Measurements from ENCODE around the gene ZNF23. TPM values are rescaled to one million over a fixed set of nuclear protein-coding genes. Genes with fewer than 3 reads are reported as not detected.

Gene ZNF23
- polyA plus RNA-seq, 4 donors: 13.2 to 20.2 (median 16.8) TPM

DNA sequence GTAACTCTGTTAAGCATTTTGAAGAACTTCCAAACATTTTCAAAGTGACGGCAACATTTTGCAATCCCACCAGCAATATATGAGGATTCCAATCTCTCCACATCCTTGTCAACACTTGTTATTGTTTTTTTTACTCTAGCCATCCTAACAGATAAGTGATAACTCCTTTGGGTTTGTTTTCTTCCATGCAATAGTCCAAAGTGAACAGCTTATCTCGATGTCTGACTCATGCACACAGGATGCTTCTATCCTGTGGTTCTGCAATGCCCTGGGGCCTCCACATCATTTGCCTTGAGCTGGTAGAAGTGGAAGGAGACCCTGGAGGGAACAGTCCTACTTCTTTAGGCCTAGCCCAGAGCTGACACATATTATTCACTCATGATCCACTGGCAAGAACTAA lies 33.2 kb downstream of the ZNF23 start:
- DNase-seq (ENCODE audit: low read depth in 4 of 4, low spot score in 2 of 4): no peak

DNA sequence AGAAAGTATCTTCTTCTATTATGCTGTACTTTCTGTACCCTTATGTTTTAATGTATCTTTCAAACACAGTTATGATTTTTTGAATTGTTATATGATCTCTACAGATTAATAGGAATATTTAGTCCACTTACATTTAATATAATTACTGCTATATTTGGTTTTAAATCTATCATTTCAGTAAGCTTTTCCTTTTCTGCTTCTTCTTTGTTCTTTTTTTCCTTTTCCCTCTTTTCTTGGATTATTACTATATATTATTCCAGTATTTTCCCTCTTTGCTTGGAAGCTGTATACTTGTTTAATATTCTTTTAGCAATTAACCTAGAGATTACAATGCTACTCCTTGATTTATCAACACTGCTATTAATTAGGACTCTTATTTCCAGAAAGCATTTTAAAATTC lies 33.7 kb downstream of the ZNF23 start:
- DNase-seq (ENCODE audit: low read depth in 4 of 4, low spot score in 2 of 4): no peak

DNA sequence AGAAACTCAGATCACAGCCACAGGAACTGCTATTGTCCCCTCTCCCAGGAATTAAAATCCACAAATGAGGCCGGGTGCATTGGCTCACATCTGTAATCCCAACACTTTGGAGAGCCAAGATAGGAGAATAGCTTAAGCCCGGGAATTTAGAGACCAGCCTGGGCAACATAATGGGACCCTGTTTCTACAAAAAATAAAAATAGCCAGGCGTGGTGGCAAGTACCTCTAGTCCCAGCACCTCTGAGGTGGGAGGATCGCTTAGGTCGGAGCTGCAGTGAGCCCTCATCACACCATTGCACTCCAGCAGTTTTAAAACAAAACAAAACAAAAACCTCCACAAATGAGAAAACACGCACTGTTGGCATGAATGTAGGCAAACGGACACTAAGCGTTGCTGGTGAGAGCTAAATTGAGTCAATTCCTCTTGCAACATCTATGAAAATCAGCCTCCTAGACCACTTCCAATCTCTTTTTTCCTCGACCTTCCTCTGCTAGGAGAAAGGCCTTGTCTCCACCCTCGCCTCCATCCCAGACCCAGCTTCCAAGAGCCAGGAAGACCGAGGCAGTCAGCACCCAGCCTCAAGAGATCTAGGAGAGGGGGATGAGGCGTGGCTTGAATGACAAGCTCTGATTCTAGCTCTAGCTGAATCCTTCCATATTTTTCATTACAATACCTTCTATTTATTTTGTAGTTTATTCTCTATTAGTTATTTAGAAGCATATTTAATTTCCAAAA lies 35.0 kb downstream of the ZNF23 start:
- no peak for DNase-seq (ENCODE audit: low read depth in 4 of 4, low spot score in 2 of 4)

DNA sequence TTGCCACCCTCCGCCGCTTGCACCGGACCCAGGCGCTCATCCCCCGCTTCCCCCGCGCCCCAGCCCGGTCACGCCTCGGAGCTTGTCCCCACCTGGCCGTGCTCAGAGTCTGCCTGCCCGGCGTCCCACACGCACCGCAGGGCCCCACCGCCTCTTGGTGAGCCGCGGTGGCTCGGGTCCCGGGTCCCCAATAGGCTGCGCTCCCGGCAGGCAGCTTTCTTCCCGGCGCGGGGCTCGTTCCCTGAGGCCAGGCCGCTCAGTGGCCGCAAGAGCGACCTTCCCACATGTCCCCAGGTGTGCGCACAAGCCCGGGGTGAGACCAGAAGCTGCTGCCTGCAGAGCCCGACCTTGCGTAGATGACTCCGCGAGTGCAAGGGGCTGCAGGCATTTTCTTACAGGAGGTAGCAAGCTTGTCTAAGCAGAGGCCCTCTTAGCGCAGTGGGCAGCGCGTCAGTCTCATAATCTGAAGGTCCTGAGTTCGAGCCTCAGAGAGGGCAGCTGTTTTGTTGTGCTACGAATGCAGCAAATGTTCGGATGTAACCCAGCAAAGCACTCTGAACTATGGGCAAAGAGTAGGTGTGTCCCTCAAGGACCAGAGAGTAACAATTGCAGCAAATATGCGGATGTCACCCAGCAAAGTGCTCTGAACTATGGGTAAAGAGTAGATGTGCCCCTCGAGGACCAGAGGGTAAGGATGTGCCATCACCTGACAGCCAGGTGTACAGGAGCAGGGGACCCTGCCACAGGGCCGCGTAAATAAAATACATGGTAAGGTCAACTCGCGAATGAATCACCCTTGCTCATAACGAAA lies 35.8 kb downstream of the ZNF23 start:
- DNase-seq (ENCODE audit: low read depth in 4 of 4, low spot score in 2 of 4): peak in 1 of 4 donors; percentile 21

DNA sequence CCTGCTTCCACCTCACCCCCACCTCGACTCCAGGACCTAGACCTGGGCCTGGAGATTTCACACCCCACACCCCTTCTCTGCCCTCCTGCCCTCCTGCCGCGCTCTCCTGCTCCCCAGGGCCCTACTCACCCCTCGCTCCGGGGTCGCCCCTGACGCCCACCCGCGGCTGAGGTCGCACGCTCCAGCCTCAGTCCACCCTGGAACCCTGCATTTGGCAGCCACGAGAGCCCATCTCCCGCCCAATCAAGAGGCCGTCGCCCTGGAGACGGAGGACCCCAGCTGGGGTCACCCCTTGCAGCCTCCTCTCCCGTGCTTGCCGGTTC lies 36.3 kb downstream of the ZNF23 start:
- no peak for DNase-seq (ENCODE audit: low read depth in 4 of 4, low spot score in 2 of 4)

DNA sequence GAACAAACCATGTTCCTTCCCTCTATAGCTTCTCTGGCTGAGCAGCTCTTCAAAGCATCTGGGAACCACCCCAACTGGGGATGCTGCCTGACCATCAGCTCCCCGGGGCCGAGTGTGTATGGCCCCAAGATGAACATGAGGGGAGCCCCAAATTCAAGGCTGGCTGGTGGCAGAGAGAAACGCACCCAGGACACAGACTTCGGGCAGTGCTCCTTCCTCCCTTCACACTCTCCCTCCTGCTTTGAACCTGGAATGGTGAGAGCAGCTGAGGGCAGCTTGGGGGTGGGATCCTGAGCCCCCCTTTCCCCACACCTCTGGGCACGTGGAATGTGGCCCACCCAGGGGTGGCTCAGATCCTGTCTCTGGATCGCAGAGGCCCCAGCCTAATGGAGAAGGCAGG lies 37.4 kb downstream of the ZNF23 start:
- DNase-seq (ENCODE audit: low read depth in 4 of 4, low spot score in 2 of 4): no peak

DNA sequence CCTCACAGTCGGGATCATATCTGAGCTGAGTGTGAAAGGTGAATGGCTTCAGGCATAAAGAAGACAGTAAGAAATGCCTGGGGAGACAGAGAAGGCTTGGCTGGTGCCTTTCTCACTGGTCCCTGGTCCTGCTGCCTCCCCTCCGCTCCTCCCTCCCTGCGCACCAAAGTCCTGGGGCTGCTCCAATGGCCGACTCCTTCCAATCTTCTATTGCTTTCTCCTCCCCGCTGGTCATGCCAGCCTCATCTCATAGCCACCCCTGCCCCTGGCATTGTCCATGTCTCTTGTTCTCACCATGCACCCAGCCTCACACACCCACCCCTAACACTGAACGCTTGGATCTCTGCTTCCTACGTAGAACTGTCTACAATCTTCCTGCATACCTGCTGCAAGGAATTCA lies 38.2 kb downstream of the ZNF23 start:
- DNase-seq (ENCODE audit: low read depth in 4 of 4, low spot score in 2 of 4): no peak

DNA sequence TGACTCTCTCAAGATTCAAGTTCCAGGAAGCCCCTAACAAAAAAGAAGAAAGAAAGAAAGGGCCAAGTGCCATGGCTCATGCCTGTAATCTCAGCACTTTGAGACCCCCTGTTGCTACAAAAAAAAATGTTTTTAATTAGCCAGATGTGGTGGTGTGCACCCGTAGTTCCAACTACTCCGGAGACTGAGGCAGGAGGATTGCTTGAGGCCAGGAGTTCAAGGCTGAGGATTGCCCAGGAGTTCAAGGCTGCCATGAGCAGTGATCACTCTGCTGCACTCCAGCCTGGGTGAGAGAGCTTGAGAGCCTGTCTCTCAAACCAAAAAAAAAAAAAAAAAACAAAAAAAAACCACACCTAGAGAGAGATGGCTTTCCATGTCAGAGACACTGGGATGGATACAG lies 39.0 kb downstream of the ZNF23 start:
- no peak for DNase-seq (ENCODE audit: low read depth in 4 of 4, low spot score in 2 of 4)

DNA sequence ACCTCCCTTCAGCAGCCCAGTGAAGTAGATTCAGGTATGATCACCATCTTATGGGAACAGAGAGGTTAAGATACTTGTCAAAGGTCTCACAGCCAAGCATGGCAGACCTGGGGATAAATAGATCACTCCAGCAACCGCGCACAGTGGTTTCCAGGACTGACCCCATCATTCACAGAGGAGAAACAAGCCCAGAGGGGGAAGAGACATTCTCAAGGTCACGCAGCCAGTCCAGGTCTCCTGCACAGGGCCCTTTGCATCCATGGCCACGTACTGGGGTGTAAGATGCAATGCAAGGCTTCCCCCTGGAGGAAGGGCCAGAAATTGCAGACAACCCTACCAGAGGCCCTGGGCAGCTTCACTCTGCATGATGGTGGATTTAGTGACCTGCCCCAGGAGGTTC lies 40.1 kb downstream of the ZNF23 start:
- DNase-seq (ENCODE audit: low read depth in 4 of 4, low spot score in 2 of 4): no peak

DNA sequence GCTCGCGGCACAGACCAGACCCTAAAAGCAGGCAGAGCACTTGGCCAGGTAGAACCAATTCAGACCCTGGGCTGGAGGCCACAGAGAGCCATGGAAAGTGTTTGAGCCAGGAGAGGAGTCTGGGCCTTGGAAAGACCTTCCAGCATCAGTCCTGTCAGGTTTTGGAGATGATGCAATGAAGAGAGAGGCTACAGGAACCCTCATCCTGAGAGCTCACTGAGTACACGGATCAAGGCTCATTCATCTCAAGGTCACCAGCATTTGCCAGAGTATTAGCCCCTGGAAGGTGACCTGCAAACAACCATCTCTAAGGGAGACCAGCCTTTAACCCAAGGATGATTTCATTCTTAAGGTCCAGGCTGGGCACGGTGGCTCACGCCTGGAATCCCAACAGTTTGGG lies 48.0 kb downstream of the ZNF23 start:
- DNase-seq (ENCODE audit: low read depth in 4 of 4, low spot score in 2 of 4): no peak

DNA sequence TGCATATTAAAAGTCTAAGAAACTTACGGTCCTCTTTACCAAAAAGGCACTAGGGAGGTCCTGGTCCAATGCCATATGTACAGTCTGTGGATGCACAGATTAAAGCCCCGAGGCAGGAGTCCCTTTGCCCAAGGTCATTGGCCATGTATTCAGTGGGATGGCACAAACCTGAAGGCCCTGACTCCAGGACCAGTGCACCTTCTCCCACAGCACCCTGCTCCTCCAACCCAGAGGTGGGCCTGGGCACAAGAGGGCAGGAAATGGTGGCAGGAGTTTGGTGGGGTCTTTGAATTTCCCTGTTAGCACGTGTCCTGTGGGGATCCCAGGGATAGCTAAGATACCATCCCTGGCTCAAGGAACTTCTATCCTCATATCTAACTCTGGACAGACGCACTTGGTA lies 48.7 kb downstream of the ZNF23 start:
- no peak for DNase-seq (ENCODE audit: low read depth in 4 of 4, low spot score in 2 of 4)

DNA sequence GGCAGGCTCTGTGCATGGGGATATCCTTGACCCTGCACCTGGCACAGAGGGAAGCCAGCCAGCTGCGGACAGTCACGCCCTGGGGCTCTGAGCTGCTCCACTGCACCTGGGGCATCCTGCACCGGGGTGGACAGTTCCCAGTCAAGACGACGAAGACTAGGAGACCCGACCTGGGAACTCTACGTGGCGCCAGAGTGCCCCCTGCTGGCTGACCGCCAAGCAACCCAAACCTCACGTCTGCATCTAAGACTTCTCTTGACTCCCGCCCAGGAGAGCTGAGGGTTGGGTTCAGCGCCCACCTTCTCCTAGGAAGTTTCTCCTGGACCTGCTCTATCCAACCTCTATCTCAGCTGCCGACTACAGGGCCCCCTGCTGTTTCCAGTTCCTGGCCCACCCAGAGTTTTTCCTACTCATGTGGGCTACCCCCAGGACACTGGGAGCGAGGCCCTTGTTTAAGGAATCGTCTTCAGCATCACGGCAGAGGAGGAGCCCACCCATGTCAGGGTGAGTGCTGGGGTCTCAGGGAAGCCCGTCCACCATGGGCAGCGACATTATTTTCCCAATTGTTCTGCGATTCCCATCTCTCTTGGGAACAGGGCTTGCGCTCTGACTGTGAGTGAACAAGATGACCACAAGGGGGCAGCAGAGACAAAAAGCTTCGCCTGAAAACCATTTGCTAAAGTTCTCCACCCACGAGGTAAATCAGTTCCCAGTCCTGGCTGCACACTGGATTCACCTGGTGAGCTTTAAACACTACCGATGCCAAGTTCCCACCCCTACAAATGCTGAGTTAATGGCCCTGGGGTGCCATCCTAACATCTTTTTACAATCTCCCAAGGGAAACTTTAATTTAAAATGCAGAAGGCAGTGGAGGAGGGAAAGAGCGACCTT lies 49.5 kb downstream of the ZNF23 start:
- peak in 2 of 4 donors; percentile 50 to 64 for DNase-seq (ENCODE audit: low read depth in 4 of 4, low spot score in 2 of 4)

DNA sequence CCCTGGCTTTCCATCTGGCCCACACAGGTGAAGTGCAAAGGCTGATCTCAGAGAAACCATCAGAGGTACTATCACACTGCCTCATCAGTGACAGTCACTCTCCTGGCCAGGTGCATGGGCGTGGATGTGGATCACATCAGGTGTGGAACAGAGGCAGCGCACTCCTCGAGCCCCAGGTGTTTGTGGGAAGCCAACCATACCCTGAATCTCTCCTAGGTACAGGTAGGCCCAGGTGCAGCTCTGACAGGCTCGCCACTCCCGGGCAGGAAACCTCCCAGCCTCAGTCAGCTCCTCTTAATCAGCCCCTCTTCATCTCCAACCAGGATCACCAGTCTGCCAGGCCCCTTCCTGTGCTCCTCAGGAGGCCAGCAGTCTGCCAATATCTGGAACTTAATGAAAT lies 51.9 kb downstream of the ZNF23 start:
- no peak for DNase-seq (ENCODE audit: low read depth in 4 of 4, low spot score in 2 of 4)

DNA sequence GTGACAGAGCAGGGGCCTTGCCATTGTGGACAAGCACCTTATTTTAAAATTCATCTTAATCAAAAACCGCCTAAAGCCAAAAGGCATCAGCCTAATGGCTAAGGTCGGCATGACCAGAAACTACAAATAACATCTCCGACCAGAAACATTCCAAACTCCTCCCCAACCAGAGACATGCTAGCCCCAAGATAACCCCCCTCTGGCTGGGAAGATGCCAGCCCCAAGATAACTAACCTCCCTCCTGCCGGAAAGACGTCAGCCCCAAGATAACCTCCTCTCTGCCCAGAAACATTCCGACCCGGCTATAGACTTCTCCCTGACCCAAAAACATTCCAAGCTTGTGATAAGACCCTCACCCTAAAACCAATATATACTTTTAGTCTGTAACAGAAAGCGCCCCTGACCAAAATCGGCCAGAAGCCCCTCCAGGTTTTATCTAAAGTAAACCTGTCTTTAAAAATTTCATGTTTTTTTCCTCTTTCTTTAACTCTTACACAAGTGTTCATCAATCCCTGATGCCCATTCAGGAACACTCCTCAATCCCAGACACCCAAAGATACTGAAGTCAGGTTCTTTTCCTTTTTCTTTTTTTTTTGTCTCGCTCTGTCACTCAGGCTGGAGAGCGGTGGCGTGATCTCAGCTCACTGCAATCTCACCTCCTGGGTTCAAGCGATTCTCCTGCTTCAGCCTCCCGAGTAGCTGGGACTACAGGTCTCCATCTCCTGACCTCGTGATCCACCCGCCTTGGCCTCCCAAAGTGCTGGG lies 52.9 kb downstream of the ZNF23 start:
- DNase-seq (ENCODE audit: low read depth in 4 of 4, low spot score in 2 of 4): no peak

DNA sequence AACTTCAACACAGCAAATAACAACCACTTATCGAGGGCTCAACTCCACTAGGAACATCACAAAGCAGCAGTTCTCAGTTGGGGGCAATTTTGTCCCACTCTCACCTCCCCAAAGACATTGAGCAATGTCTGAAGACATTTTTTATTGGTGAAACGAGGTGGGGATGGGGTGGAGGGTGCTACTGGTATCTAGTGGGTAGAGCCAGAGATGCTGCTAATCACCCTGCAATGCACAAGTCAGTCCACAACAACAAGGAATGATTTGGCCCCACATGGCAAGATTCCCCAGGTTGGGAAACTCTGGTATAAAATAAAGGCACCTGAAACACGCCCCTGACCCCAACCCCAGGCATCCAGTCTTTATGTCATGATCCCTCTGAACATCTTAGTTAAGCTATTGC lies 53.5 kb downstream of the ZNF23 start:
- DNase-seq (ENCODE audit: low read depth in 4 of 4, low spot score in 2 of 4): no peak

DNA sequence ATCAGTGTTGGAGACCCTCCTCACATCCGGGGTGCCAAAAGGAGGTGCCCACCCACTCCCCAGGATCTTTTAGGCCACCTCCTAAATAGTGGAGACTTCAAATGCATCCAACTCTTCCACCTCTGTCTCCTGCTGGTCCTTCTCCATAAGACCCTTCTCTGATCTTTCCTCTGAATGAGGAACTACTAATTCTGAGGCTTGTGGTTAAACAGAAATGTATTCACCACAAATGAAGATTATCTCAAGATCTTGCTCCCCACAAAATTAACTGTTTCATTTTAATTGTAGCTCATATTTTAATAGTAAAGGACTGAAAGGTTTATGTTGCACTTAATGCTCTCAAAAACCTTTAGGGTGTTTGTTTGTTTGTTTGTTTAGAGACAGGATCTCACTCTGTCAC lies 54.3 kb downstream of the ZNF23 start:
- no peak for DNase-seq (ENCODE audit: low read depth in 4 of 4, low spot score in 2 of 4)

DNA sequence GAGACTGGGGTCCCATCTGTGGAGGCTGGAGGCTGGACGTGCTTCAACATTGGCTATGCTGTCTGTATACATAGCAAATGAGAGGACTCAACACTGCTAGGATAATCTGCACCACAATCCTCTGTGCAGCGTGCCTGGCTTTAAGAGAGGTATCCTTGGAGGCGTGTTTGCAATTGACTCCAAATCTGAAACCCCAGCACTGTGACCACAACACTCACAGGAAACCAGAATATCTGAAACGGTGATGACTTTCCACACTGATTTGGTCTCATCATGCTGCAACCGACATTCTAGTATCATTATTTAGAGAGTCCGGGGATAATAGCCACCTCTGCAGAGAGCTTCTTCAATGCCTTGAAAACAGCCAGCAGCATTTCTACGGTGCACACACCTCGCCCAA lies 55.3 kb downstream of the ZNF23 start:
- DNase-seq (ENCODE audit: low read depth in 4 of 4, low spot score in 2 of 4): no peak

DNA sequence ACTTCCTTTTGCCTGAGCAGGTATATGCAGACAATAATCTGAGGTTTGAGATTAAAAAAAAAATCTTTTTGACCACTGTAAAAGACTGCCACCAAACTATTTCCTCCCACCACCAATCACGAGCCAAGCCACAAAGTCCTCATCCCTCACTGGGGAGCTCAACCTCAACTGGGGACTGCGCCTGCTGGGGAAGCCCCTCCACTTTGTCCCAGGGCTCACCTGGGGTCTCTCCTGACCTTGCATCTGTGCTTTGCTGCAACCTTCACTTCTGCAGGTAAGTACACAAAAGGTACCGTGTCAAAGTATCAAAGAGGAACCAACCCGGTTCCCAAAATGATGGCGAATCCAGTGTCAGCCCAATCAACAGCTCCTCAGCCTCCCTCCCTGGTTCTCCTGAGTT lies 55.7 kb downstream of the ZNF23 start:
- no peak for DNase-seq (ENCODE audit: low read depth in 4 of 4, low spot score in 2 of 4)

DNA sequence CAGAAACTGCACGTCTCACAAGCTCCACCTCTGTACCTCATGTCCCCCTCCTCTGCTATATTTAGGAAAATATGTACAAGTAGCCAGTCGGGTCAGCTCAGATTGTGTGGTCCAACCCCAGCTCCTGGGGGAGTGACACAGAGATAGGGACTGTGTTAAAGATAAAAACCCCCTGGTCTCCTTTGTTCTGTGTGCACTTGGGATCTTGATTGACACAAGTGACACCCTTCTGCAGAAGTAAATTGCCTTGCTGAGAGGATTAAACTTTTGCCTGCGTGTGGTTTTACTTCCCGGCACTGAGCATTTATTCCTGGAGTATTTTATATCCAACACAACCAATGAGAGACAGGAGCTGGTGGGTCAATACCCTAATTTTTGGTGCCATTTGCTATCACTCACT lies 57.7 kb downstream of the ZNF23 start:
- no peak for DNase-seq (ENCODE audit: low read depth in 4 of 4, low spot score in 2 of 4)

DNA sequence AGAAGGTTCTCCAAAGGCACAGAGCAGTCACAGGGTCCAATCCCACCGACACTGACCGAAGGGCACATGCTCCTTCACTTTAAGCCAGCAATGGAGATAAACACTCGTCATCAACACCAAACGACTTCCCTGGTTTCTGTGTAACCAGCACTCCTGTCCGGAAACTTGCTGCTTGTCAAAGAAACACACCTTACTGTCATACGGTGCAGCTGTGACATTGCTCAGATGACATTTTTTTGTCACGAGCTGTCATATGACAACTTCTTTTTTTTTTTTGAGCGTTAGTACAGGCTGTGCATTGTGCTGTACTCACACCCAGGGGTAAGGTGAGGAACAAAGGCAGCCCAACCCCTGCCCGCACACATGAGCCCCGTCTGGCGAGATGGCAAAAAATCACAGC lies 59.4 kb downstream of the ZNF23 start:
- DNase-seq (ENCODE audit: low read depth in 4 of 4, low spot score in 2 of 4): no peak

DNA sequence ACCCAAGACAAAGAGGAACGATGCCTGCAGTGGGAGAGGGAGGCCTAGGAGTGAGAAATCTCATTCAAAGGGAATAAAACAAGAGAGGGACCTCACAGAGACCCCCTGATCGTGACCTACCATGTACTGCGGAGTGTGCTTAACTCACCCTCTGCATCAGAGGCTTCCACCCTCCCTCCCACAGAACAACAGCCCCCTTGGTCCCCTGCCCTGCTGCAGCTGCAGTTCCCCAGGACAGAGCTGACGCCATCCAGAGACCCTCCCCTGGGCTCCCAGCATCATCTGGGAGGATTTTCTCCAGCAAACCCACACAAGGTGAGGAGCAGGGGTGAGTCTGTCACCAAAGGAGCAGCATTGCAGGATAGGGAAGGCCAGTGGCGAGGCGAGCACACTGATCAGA lies 60.0 kb downstream of the ZNF23 start:
- no peak for DNase-seq (ENCODE audit: low read depth in 4 of 4, low spot score in 2 of 4)

Measured in left renal cortex interstitium (tissue), 4 donors.